ENCODE measurements around the gene BRAP. TPM values are rescaled to one million over a fixed set of nuclear protein-coding genes. Genes with fewer than 3 reads are reported as not detected.

BRAP gene
- total and polyA plus RNA-seq, 10 of the 15 experiments (the other 5 are each of a cell fraction or from before 2014, with no cell fraction given): 2.3 to 28.2 (median 17.8) TPM

DNA sequence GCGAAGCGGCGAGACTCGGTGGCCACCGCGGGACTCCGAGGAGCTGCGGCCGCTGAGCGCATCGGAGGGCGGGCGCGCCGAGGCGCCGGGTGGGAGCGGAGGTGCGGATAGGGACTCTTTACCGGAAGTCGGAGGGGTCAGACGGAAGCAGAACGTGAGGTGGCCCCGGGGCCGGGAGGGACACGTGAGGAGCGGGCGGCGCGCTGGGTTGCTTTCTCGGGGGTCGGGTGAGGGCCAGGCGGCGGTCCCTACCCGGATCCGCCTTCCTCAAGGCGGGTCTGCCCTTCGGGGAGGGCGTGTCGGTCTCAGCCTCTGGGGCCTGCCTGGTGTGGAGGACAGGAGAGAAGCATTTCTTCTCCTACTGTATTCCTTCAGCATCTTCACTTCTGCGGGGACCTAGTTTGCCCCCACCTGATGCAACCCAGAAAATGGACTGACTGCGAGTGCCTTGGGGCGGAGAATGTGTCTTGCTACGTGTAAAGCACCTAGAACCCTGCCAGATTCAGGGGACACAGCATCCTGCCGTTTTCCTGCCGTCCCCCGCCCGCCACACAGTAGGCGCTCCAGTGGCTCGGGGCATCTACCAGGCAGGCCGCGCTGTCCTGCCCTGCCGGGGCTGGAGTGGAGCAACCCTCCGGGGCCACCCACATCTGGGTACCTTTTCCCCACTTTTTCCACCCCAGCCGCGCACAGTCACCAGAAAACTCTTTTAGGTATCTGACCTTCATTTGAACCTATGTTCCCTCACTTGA is 86.1 kb downstream of the BRAP start (continued):
- TF ChIP-seq, protein P1, sequence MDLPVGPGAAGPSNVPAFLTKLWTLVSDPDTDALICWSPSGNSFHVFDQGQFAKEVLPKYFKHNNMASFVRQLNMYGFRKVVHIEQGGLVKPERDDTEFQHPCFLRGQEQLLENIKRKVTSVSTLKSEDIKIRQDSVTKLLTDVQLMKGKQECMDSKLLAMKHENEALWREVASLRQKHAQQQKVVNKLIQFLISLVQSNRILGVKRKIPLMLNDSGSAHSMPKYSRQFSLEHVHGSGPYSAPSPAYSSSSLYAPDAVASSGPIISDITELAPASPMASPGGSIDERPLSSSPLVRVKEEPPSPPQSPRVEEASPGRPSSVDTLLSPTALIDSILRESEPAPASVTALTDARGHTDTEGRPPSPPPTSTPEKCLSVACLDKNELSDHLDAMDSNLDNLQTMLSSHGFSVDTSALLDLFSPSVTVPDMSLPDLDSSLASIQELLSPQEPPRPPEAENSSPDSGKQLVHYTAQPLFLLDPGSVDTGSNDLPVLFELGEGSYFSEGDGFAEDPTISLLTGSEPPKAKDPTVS (IDR thresholded peaks at IDR 0.05; ENCODE audit: low read depth, low read length): no peak
- TF ChIP-seq CREM (IDR thresholded peaks at IDR 0.05; ENCODE audit: low read depth): peak; percentile 6; the same call in 1 of the 2 replicates
- TF ChIP-seq ZNF384 (IDR thresholded peaks at IDR 0.05; ENCODE audit: borderline replicate concordance, low read depth, low read length): no peak
- no peak for TF ChIP-seq ZNF274 (IDR thresholded peaks at IDR 0.05; ENCODE audit: insufficient read depth, insufficient read length)
- no peak for TF ChIP-seq TCF7 (IDR thresholded peaks at IDR 0.05; ENCODE audit: borderline replicate concordance)
- TF ChIP-seq CHD4 (IDR thresholded peaks at IDR 0.05): no peak
- TF ChIP-seq BHLHE40 (IDR thresholded peaks at IDR 0.05; ENCODE audit: borderline replicate concordance in 1 of 2, low read depth in 2 of 2, low read length in 1 of 2): peak; percentile 99 to 100
- TF ChIP-seq ZSCAN29 (IDR thresholded peaks at IDR 0.05): no peak
- TF ChIP-seq, protein P2, sequence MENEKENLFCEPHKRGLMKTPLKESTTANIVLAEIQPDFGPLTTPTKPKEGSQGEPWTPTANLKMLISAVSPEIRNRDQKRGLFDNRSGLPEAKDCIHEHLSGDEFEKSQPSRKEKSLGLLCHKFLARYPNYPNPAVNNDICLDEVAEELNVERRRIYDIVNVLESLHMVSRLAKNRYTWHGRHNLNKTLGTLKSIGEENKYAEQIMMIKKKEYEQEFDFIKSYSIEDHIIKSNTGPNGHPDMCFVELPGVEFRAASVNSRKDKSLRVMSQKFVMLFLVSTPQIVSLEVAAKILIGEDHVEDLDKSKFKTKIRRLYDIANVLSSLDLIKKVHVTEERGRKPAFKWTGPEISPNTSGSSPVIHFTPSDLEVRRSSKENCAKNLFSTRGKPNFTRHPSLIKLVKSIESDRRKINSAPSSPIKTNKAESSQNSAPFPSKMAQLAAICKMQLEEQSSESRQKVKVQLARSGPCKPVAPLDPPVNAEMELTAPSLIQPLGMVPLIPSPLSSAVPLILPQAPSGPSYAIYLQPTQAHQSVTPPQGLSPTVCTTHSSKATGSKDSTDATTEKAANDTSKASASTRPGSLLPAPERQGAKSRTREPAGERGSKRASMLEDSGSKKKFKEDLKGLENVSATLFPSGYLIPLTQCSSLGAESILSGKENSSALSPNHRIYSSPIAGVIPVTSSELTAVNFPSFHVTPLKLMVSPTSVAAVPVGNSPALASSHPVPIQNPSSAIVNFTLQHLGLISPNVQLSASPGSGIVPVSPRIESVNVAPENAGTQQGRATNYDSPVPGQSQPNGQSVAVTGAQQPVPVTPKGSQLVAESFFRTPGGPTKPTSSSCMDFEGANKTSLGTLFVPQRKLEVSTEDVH (IDR thresholded peaks at IDR 0.05; ENCODE audit: low read depth, partially characterized antibody): no peak
- TF ChIP-seq, protein P3, sequence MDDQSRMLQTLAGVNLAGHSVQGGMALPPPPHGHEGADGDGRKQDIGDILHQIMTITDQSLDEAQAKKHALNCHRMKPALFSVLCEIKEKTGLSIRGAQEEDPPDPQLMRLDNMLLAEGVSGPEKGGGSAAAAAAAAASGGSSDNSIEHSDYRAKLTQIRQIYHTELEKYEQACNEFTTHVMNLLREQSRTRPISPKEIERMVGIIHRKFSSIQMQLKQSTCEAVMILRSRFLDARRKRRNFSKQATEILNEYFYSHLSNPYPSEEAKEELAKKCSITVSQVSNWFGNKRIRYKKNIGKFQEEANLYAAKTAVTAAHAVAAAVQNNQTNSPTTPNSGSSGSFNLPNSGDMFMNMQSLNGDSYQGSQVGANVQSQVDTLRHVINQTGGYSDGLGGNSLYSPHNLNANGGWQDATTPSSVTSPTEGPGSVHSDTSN (IDR thresholded peaks at IDR 0.05; ENCODE audit: insufficient replicate concordance, low read depth, low read length): peak; percentile 68
- TF ChIP-seq ELK1 (IDR thresholded peaks at IDR 0.05; ENCODE audit: low read depth, low read length): peak; percentile 92
- TF ChIP-seq, protein P4, sequence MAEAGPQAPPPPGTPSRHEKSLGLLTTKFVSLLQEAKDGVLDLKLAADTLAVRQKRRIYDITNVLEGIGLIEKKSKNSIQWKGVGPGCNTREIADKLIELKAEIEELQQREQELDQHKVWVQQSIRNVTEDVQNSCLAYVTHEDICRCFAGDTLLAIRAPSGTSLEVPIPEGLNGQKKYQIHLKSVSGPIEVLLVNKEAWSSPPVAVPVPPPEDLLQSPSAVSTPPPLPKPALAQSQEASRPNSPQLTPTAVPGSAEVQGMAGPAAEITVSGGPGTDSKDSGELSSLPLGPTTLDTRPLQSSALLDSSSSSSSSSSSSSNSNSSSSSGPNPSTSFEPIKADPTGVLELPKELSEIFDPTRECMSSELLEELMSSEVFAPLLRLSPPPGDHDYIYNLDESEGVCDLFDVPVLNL (IDR thresholded peaks at IDR 0.05; ENCODE audit: low read depth, low read length): no peak; the same call in 1 of the 2 replicates
- peak; percentile 69; the same call in 1 of the 2 replicates for TF ChIP-seq ZNF207 (IDR thresholded peaks at IDR 0.05; ENCODE audit: borderline replicate concordance)
- no peak for TF ChIP-seq IRF3 (IDR thresholded peaks at IDR 0.05)
- TF ChIP-seq FOXM1 (IDR thresholded peaks at IDR 0.05; ENCODE audit: low read depth, low read length): no peak

Measured in GM12878 (cell line).